GM18499 (cell line): ENCODE measurements around the gene UBE3D.

ENCODE experiments used
- ATAC-seq: cut with Tn5 transposase; IDR thresholded peaks from one replicate; pipeline ENCODE4 v1.9.1; 2021; ENCODE audit warnings: moderate number of reproducible peaks; ENCODE audit not compliant: insufficient read depth, unreplicated experiment

Gene UBE3D, protein sequence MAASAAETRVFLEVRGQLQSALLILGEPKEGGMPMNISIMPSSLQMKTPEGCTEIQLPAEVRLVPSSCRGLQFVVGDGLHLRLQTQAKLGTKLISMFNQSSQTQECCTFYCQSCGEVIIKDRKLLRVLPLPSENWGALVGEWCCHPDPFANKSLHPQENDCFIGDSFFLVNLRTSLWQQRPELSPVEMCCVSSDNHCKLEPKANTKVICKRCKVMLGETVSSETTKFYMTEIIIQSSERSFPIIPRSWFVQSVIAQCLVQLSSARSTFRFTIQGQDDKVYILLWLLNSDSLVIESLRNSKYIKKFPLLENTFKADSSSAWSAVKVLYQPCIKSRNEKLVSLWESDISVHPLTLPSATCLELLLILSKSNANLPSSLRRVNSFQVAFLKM

DNA sequence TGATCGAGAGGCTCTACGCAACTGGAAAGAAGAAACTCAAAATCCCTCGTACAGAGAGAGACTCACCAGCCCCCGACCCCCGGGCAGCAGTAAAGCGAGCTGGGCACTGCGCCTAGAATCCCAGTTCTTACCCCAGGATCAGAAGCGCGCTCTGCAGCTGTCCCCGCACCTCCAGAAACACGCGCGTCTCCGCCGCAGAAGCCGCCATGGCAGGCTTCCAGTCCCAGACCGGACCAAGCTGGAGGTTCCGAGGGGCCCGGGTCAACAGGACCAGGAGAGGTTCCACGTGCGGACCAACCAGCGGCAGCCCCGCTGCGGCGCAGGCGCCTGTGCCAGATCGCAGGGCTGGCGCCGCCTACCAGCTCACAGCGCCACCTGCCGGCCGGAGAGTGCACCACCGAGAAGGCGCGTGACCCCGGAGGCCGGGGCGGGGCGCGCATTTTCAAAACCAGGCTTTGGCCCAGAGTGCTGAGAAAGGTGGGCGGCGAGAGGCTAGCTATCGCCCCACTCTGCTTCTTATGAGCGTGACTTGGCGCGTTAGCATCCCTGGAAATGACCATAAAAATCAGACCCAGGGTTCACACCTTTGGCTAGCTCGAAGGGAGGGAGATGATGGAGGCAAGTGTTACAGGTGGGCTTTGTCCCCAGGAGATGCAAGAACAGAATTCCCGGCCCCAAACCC, at the start of gene UBE3D:
Gene UBE3D, minus strand, starts transcription at position 331 of the 682 bp plus-strand sequence. Its CDS starts 123 bp downstream, at position 208.
- ATAC-seq: peak; percentile 38

DNA sequence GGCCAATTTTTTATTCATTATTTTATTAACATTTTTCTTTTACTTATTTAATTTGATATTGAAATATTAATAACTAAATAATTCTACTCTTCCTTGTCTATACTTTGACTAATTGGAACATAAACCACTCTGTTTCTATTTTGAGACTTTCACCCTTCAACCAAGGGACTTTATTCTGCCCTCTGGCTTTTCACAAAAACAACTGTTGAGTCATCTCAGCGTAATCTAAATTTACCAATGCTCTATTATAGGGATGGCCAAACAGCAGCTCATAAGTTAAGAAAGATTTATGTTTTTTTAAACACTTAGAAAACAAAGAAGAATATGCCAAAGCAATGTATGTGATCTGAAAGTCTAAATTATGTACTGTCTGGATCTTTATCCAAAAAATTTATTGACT, 48.5 kb upstream of the UBE3D start:
- ATAC-seq: no peak

DNA sequence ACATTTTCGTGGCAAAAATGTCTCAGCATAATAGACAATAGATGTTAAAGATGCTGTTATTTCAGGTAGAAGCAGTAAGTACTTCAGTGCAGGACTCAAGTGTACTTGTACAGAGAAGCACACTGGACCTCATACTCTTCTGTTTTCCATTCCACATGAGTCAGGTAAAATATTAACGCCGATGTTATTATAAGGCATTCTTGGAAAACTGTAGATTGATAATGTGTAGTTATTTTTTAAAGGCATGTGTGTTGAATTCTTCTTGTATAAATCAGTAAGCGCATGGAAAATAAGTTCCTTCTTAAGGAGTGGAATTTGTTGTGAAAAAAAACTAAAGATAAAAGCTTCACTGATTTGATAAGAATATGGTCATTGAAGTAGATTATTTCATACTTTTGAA, 47.6 kb upstream of the UBE3D start:
- no peak for ATAC-seq

DNA sequence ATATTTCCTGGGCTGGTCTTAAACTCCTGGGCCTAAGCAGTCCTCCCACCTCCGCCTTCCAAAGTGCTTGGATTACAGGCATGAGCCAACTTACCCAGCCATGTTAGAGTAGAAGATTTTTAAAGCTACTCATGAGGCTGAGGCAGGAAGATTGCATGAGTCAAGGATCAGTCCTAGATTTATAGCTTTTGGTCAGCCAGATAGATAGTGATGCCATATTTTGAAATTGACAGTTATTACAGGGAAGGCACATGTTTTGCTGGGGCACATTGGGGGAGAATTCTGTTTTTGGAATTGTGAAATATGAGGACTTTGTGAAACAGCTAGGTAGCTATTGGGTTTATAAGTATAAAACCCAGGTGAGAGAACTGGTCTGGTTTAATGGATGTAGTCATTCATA, 42.7 kb upstream of the UBE3D start:
- ATAC-seq: no peak

DNA sequence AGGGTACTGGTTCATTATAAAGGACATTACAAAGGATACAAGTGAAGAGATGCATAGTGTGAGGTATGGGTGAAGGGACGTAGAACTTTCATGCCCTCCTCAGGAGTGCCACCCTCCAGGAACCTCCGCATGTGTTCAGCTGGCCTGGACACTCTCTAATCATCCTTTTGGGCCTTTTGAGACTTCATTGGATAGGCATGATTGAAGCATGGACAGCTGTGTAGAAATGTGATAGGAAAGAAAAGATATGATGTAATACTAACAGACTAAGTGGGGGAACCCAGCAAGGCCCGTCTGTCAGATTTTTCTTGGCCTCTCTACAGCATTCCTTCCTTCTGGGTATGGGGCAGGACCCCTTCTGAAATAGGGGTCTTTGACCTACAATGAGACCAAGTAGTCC, 32.9 kb upstream of the UBE3D start:
- ATAC-seq: no peak

DNA sequence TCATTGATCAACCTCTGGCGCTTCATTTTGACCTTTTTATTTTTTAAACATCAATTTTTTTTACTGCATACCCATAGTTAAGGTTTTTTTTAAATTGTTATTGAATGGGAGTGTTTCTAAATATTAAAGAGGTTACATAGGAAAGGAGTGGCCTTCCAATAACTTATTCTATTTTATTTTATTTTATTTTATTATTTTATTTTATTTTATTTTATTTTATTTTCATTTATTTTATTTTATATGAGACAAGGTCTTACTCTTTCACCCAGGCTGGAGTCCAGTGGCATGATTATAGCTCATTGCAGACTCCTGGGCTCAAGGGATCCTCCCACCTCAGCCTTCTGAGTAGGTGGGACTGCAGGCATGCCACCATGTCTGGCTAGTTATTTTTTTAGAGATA, 32.0 kb upstream of the UBE3D start:
- no peak for ATAC-seq

DNA sequence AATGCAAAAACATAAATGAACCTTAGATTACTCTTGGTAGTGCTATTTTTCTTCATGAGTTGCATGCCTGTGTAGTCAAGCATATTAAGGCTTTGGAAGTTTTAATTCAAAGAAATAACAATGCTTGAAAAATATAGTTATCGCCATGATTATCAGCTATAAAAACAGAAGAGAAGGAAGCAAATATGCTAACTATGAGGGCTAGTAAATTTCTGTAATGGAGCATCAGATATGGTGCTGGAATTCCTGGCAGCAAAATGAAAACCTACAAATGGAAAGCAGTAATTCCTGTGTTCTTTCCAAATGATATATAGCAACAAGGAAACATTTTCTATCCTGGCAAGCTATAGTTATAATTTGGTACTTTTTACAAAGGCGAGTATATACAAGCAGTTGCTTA, 31.6 kb upstream of the UBE3D start:
- ATAC-seq: no peak

DNA sequence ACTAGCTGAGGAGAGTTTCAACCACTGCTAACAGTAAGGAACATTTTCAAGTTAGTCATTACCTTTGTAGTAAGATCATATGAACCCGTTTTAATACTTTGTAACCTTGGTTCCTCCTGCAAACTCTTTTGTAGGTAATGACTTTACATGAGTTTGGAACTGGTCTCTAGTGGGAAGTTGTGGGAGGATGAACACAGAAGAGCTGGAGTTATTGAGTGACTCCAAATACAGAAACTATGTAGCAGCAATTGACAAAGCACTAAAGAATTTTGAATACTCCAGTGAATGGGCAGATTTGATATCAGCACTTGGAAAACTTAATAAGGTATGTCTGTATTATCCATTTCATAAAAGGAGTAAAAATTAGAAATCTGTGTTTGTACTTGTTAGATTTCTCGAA, 31.1 kb upstream of the UBE3D start:
- ATAC-seq: no peak

DNA sequence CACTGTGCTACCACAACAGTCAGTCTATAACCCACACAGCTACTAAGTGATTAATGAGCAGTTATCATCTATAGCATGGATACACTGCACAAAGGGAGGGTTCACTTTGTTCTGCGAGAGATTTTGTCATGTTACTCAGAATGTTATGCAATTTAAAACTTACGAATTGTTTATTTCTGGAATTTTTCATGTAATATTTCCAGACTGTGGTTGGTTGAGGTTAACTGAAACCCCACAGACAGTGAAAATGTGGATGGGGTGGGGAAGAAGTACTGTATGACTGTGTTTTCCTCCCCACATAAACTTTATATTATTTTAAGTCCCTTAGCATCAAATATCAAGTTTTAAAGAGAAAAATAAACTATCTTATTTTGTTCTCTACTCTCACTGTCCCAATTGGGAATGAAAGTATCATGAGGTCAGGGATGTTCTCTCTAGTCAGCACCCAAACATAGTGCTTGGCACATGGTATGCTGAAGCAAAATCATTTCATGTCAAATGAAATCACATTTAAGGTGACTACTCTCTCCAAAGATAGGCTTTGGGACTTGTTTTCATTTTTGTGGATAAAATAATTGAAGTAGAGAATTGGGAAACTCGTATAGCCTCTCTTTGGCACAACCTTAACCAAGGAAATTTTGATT, 27.2 kb upstream of the UBE3D start:
- no peak for ATAC-seq

DNA sequence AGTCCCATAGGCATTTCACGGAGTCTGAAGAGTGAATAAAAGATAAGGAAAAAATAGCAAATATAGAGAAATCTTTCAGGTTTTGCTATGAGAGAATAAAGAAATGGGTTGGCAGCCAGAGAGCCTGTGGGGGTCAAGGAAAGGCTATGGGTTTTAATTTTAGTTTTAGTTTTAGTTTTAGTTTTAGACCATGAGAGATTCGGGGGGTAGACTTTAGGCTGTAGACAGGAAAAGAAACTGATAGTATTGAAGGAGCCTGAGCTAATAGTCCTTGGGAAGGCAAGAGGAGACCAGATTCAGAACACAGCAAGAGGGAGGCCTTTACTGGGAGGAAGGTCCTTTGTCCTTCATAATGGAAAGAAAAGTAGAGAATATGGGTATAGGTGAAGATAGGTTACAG, 21.1 kb upstream of the UBE3D start:
- ATAC-seq: peak; percentile 99

DNA sequence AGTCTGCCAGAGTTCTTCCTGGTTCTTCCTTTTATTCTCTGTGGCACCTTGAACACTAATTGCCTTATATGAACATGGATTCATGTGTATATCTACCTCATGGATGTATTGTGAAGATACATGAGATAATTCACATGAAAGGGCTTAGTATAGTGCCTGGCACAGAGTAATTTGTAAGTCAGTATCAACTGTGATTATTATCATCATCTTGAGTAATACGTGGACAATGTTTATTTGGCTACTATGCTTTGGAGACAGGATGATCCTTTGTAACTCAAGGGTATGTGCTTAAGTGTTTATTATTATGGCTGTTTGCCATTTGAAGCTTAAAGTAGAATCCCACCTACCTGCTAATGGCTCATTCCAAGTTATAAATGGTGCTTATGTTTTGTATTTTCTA, 17.8 kb upstream of the UBE3D start:
- no peak for ATAC-seq

DNA sequence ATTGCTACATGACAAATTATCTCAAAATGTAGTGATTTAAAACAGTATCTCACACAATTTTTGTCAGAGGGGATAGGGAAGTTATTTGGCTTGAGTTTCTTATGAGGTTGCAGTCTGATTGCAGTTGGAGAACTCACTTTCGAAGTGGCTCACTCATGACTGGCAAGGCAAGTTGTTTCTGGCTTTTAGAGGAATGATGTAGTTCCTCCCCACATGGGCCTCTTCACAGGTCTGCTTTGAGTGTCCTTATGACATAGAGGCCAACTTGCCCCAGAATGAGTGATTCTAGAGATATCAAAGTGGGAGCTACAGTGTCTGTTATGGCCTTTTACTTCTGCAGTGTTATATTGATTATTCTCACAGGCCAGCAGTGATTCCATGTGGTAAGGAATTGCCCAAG, 8.0 kb upstream of the UBE3D start:
- no peak for ATAC-seq

DNA sequence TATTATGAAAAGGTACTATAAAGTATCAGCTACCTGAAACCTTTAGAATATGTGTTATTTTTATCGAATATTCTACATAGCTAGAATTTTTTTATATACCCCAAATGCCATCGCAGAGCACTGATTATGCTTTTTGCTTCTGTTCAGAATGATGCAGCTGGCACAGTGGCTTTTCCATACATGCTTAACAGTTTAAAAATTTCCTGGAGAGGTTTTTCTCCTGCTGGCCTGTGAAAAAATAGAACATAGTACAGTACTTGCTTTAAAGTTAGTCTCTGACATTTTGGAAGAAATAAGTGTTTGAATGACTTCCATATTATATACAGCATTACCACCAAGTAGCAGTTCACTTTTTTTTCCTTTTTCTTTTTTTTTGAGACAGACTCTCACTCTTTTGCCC, 7.1 kb upstream of the UBE3D start:
- no peak for ATAC-seq

DNA sequence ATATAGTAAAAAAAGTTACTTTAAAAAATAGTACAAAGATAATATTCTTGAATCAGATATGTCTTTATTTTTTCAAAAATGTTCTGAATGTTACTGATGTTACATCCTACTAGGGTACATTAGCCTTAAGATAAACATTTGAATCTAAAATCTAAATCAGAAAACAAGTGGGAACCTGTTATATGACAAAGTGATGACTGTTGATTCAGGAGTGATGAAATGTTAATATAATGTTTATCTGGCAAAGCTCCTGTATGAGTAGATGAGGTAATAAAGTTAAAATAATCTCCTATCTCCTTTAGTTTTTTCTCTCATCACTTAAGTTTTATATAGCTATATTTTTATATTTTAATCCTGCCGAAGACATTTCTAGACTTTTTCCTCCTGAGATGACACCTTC, 6.1 kb upstream of the UBE3D start:
- no peak for ATAC-seq

DNA sequence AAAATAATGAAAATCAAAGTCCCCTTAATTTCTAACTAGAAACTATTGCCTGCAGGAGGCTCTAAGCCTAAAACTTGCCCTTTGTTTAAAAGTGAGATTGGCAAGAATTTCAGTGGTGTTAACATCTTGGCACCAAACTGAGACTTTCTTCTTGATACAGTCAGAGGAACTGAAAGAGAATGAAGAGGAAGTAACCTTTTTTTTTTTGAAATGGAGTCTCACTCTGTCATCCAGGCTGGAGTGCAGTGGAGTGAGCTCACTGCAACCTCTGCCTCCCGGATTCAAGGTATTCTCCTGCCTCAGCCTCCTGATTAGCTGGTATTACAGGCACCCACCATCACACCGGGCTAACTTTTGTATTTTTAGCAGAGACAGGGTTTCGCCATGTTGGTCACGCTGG, 5.4 kb upstream of the UBE3D start:
- ATAC-seq: peak; percentile 69

DNA sequence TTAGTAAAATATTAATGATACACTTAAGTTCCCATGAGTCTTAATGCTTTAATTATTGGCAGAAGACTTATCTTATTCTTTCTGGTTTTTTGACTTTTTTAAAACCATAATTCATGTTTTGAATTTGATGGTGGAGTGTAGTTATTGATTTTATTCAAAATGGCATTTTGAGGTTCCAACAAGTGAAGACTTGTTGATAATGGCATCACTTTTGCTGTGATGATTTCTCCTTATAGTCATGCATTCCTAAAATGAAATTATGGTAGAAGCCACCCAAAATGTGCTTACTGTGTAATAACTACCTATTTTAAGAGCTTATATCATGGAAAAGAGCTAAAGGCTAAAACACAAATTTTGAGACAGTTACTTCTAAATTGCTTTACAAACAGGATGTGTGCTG, 4.0 kb upstream of the UBE3D start:
- ATAC-seq: no peak

DNA sequence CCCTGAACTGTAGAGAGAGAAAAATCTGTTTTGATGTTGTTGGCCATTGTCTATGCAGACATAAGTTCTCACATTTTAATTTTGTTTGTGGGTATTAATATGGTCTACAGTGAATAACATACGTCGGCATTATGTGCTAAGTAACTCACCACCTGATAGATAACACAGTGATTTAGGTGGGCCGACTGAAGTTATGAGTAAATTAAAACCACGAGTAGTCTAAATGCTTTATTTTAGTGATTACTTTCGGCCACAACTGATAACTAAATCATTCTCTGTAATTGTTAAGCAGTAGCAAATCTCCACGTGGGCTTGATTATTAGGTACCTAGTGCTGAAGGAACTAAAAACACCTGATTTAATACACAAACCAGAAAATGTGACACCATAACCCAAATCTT, 3.0 kb upstream of the UBE3D start:
- no peak for ATAC-seq

DNA sequence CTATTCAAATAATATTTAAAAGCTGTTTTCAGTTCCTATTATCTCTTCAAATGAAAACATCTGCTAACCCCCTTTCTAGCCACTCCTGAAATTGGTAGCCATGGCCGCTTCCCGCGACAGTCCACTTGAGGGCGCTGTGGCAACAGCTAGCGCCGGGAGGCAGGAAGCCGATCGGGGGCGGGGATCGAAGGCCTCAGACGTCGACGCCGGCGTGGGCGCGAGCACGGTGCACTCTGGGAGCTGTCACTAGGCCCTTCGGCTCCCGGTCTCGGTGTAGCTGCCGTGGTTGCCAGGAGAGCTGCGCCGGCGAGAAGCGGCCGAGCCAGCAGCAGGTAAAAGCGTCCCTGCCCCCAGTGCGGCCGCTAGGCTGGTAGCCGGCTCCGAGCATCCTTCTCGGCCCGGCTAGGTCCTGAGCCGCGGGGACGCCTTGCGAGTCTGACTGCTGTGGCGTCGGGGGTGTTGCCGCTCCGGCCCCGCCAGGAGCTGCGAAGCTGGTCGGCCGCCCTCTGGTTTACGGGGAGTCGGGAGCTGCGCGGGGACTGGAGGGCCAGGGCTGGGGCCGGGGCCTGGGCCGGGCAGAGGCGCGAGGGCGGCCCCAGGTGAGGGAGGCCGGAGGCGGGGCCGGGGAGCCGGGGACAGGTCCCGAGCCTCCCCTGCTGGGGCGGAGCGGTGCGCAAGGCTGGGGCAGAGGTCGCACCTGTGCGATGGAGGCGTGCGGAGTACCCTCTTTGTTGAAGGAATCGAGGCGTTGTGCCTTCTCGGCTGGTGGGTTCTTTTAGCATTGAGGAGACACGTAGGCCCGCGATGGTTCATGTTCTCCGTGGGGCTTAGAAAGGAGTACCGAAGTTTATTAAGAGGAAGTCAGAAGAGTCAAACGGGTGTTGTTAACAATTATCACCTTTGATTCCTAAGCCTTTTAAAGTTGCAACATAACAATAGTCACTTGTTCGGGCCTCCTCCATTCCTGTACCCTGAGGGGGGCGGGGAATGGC, 2.1 kb upstream of the UBE3D start, which contains the start of gene DOP1A:
Gene DOP1A, plus strand, starts transcription at position 224 of the 992 bp plus-strand sequence. CDS start 29,307 bp downstream, outside the sequence.
- peak; percentile 68 for ATAC-seq

DNA sequence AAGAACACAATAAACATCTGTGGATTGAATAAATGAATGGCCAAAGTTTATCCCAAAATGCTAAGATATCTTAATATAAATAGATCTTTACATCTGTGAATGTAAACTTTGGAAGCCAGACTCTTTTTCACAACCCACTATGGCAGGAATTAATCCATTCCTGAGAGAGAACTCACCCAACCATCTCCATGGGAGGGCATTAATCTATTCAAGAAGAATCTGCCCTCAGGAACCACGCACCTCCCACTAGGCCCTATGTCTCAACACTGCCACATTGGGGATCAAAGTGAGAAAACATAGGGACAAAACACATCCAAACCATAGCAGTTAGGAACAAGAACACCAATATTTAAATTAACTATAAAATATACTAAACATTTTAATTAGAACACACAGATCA, 3.4 kb downstream of the UBE3D start:
- ATAC-seq: no peak

DNA sequence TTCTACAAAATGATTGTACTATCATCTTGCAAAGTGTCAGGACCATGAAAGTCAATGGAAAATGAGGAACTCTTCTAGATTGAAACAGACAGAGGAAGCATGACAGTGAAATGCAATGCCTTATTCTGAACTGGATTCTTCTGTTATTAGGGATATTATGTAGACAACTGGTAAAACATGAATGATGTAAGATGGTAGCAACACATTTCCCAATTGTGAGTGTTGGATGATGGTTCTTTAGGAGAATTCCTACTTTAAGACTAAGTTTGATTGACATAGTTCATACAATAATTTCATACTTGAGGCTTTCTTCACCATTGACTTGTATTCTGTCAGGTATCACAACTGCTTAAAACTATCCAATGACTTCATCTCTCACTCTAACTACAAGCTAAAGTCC, 4.5 kb downstream of the UBE3D start:
- no peak for ATAC-seq
